ENCODE measurements around the gene PTPRA. TPM values are rescaled to one million over a fixed set of nuclear protein-coding genes. Genes with fewer than 3 reads are reported as not detected.
A peak's percentile ranks its signal among the peaks of the same experiment; 100 is the strongest.

PTPRA gene
- polyA plus RNA-seq, 3 donors, result 13.0 to 41.9 (median 13.1) TPM

- Mint-ChIP-seq H3K27me3 (ENCODE audit: low read depth in 3 of 3) (no peaks in the 10 kb centered on the region), H3K4me3 (no peak overlapping the region), H3K4me1 (peaks cover 39% of the 10 kb centered on the region), H3K27ac (peak overlapping the region in 3 of 7 donors; percentile 28 to 49 (median 38)), H3K9me3 (no peaks in the 10 kb centered on the region), H3K36me3 (peaks cover 21 to 33% of the 10 kb centered on the region in 2 donors)
- Histone ChIP-seq H3K9me3 (replicated peaks in 1 of 2; ENCODE audit: control insufficient read depth in 1 of 2, insufficient read depth in 1 of 2, low read length in 2 of 2) (no peaks in the 10 kb centered on the region), H2AFZ (ENCODE audit: insufficient read depth, low read depth, low read length, poor library complexity, severe bottlenecking) (no peak overlapping the region), H3K36me3 (replicated peaks in 1 of 2; ENCODE audit: control insufficient read depth in 1 of 2, insufficient read depth in 2 of 2, low read length in 2 of 2) (peaks cover 12 to 28% of the 10 kb centered on the region in 2 donors), H3K4me3 (replicated peaks in 1 of 3; ENCODE audit: low read depth in 2 of 3, low read length in 3 of 3) (no peak overlapping the region), H3K79me2 (ENCODE audit: insufficient read depth, low read length) (peaks cover 44% of the 10 kb centered on the region), H3K27me3 (ENCODE audit: control insufficient read depth in 2 of 2, insufficient read depth in 2 of 2, low read length in 2 of 2) (no peaks in the 10 kb centered on the region), H3K4me1 (ENCODE audit: control insufficient read depth in 1 of 2, insufficient read depth in 2 of 2, low read length in 2 of 2) (peaks cover 32% of the 10 kb centered on the region in 2 donors), H3K9ac (ENCODE audit: insufficient read depth, low read length, poor library complexity, severe bottlenecking) (no peak overlapping the region), H3K4me2 (replicated peaks; ENCODE audit: extremely low read depth, low read length, poor library complexity, severe bottlenecking) (no peak overlapping the region), H3K27ac (ENCODE audit: low read depth in 1 of 2, low read length in 2 of 2) (no peak overlapping the region), H4K20me1 (ENCODE audit: insufficient read depth, low read length) (peaks cover 37% of the 10 kb centered on the region)
- TF ChIP-seq, protein P1, sequence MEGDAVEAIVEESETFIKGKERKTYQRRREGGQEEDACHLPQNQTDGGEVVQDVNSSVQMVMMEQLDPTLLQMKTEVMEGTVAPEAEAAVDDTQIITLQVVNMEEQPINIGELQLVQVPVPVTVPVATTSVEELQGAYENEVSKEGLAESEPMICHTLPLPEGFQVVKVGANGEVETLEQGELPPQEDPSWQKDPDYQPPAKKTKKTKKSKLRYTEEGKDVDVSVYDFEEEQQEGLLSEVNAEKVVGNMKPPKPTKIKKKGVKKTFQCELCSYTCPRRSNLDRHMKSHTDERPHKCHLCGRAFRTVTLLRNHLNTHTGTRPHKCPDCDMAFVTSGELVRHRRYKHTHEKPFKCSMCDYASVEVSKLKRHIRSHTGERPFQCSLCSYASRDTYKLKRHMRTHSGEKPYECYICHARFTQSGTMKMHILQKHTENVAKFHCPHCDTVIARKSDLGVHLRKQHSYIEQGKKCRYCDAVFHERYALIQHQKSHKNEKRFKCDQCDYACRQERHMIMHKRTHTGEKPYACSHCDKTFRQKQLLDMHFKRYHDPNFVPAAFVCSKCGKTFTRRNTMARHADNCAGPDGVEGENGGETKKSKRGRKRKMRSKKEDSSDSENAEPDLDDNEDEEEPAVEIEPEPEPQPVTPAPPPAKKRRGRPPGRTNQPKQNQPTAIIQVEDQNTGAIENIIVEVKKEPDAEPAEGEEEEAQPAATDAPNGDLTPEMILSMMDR (IDR thresholded peaks at IDR 0.05), result no peak
- intact Hi-C loops (cut with micrococcal nuclease), result no loop called here
- DNase-seq, result no peak
- 100% methylated on average over 1 of the region's 1 CpG for WGBS (ENCODE audit: insufficient coverage)
Measured at GRCh38 chr20:2920473-2920872, 47.2 kb downstream of the PTPRA start.

DNA sequence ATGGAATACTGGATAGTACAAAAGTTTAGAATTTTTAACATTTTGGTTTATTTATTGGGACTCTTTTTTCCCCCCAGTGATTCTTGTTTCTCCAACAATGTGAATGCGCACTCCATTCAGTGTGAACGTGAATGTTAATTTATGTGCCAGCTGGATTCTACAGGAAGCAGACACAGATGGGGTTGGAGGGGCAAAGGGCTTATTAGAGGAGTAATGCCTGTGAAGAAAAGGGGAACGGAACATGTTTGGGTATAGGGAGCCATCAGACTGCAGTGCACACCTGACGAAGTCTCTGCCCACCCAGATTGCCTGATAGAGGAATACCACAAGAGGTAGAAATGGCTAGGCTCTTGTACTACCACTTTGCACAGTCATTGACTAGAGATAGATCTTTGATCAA, 48.2 kb downstream of the PTPRA start:
- intact Hi-C loops (cut with micrococcal nuclease), result no loop called here
- no peak overlapping the region for H3K4me3 ChIP-seq (replicated peaks in 1 of 3; ENCODE audit: low read depth in 2 of 3, low read length in 3 of 3)
- no peak overlapping the region for H3K27ac ChIP-seq (ENCODE audit: low read depth in 1 of 2, low read length in 2 of 2)
- Mint-ChIP-seq H3K4me3 (no peak overlapping the region), H3K27me3 (ENCODE audit: low read depth in 3 of 3) (no peaks in the 10 kb centered on the region), H3K27ac (peak overlapping the region in 1 of 7 donors; percentile 13), H3K9me3 (no peaks in the 10 kb centered on the region), H3K36me3 (peaks cover 26 to 41% of the 10 kb centered on the region in 2 donors), H3K4me1 (peaks cover 30% of the 10 kb centered on the region)
- no peak overlapping the region for H2AFZ ChIP-seq (ENCODE audit: insufficient read depth, low read depth, low read length, poor library complexity, severe bottlenecking)
- H3K9me3 ChIP-seq (replicated peaks in 1 of 2; ENCODE audit: control insufficient read depth in 1 of 2, insufficient read depth in 1 of 2, low read length in 2 of 2), result no peaks in the 10 kb centered on the region
- peaks cover 37% of the 10 kb centered on the region for H4K20me1 ChIP-seq (ENCODE audit: insufficient read depth, low read length)
- TF ChIP-seq, protein P1 (IDR thresholded peaks at IDR 0.05), result no peak
- DNase-seq, result no peak
- peaks cover 12 to 37% of the 10 kb centered on the region in 2 donors for H3K36me3 ChIP-seq (replicated peaks in 1 of 2; ENCODE audit: control insufficient read depth in 1 of 2, insufficient read depth in 2 of 2, low read length in 2 of 2)
- H3K4me1 ChIP-seq (ENCODE audit: control insufficient read depth in 1 of 2, insufficient read depth in 2 of 2, low read length in 2 of 2), result peaks cover 22% of the 10 kb centered on the region in 2 donors
- no peaks in the 10 kb centered on the region for H3K27me3 ChIP-seq (ENCODE audit: control insufficient read depth in 2 of 2, insufficient read depth in 2 of 2, low read length in 2 of 2)
- 69% methylated on average over 2 of the region's 4 CpGs for WGBS (ENCODE audit: insufficient coverage)
- H3K9ac ChIP-seq (ENCODE audit: insufficient read depth, low read length, poor library complexity, severe bottlenecking), result no peak overlapping the region
- H3K4me2 ChIP-seq (replicated peaks; ENCODE audit: extremely low read depth, low read length, poor library complexity, severe bottlenecking), result no peak overlapping the region
- peaks cover 39% of the 10 kb centered on the region for H3K79me2 ChIP-seq (ENCODE audit: insufficient read depth, low read length)
